DOHH2 (cell line): ENCODE results near the gene PCNX2.

ENCODE experiments used
- H3F3A ChIP-seq: fragments of 200-600 bp; sonication (generic), shearing (Covaris generic); 2 replicates; pipeline ENCODE4 v1.6.0; 2016; ENCODE audit warnings: antibody characterized with exemption, mild to moderate bottlenecking; ENCODE audit not compliant: control insufficient read depth, insufficient read depth
- H3K27ac ChIP-seq: fragments of 200-600 bp; sonication (generic); 2 replicates; pipeline ENCODE4 v1.5.1; 2014; ENCODE audit warnings: low read depth, mild to moderate bottlenecking, low read length, moderate library complexity
- H3K27me3 ChIP-seq: fragments of 200-600 bp; sonication (generic); 2 replicates; pipeline ENCODE4 v1.6.1; 2014; ENCODE audit warnings: mild to moderate bottlenecking, low read length, mixed read lengths; ENCODE audit not compliant: control insufficient read depth
- H3K36me3 ChIP-seq: fragments of 200-600 bp; sonication (generic); 2 replicates; pipeline ENCODE4 v1.6.1; 2014; ENCODE audit warnings: mild to moderate bottlenecking, low read length, moderate library complexity, mixed read lengths; ENCODE audit not compliant: control insufficient read depth
- H3K4me1 ChIP-seq: fragments of 200-600 bp; sonication (generic); 2 replicates; pipeline ENCODE4 v1.6.1; 2014; ENCODE audit warnings: mild to moderate bottlenecking, low read length, mixed read lengths; ENCODE audit not compliant: control insufficient read depth
- H3K4me2 ChIP-seq: fragments of 200-600 bp; sonication (generic); 2 replicates; pipeline ENCODE4 v1.6.0; 2014; ENCODE audit warnings: mild to moderate bottlenecking, low read length, moderate library complexity
- H3K4me3 ChIP-seq: fragments of 200-600 bp; sonication (generic); 2 replicates; pipeline ENCODE4 v1.5.1; 2014; ENCODE audit warnings: mild to moderate bottlenecking, low read length, mixed read lengths
- H3K79me2 ChIP-seq: fragments of 200-600 bp; sonication (generic); 2 replicates; pipeline ENCODE4 v1.6.1; 2014; ENCODE audit warnings: mild to moderate bottlenecking, low read length, mixed read lengths; ENCODE audit not compliant: control insufficient read depth
- H3K9me2 ChIP-seq: fragments of 200-600 bp; sonication (generic); replicated peaks from 2 replicates; pipeline ENCODE4 v1.6.1; 2014; ENCODE audit warnings: mild to moderate bottlenecking, low read length, mixed read lengths; ENCODE audit not compliant: control insufficient read depth
- H3K9me3 ChIP-seq: fragments of 200-600 bp; sonication (generic); 2 replicates; pipeline ENCODE4 v1.6.1; 2014; ENCODE audit warnings: antibody characterized with exemption, low read length, mixed read lengths; ENCODE audit not compliant: control insufficient read depth, insufficient read depth
- H4K20me1 ChIP-seq: fragments of 200-600 bp; sonication (generic); 2 replicates; pipeline ENCODE4 v1.6.0; 2014; ENCODE audit warnings: low read depth, mild to moderate bottlenecking, antibody characterized with exemption, low read length, moderate library complexity; ENCODE audit not compliant: control insufficient read depth, insufficient read depth
- EZH2phosphoT487 ChIP-seq: fragments of 200-600 bp; sonication (generic); IDR thresholded peaks from 2 replicates; pipeline ENCODE4 v1.6.1; 2017; ENCODE audit warnings: borderline replicate concordance, mild to moderate bottlenecking, antibody characterized with exemption, low read length, moderate library complexity, mixed read lengths
- TF ChIP-seq, protein P1 (sequence below): fragments of 200-600 bp; sonication (generic); IDR thresholded peaks from one replicate; pipeline ENCODE4 v1.5.1; 2014; ENCODE audit warnings: antibody characterized with exemption, mild to moderate bottlenecking, low read depth, low read length; ENCODE audit not compliant: poor library complexity, severe bottlenecking

Gene PCNX2

DNA sequence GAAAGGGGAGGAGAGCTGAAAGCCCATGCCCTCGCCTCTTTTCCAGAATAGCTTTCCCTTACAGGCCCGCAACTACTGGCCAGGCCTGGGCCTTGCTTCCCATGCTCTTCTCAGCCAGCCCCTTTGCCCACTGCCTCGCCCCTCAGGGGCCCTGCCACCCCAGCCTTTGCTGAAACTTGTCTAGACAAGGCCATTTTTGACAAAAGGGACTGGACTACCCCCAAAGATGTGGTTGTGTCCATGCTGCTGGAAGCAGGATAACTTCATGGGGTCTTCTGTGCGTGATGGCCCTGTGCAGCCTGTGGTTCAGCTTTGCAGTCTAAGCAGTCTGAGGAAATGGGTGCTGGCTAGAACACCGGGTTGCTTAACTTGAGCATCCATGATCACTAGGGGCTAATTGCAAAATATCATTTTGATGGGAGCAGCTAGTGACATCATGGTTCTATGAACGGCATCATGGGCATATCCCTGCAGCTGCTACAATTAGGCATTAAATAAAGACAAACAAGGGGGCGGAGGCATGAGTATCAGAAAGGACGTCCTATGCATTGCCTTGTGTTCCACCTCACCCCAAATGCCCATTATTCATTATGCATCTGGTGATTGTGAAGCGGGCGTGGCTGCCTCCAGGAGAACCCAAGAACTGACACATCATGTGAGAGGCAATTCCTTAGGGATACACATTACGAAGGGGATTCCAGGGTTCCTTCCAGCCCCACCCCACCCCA, 308.3 kb downstream of the PCNX2 start:
- Histone ChIP-seq H3K79me2 (no peaks in the 10 kb centered on the region), H4K20me1 (no peaks in the 10 kb centered on the region), H3K9me2 (no peaks in the 10 kb centered on the region), H3K4me2 (no peak overlapping the region), H3K27ac (no peak overlapping the region), H3K4me3 (no peak overlapping the region), H3K36me3 (no peaks in the 10 kb centered on the region), H3K4me1 (no peaks in the 10 kb centered on the region), H3K9me3 (no peaks in the 10 kb centered on the region), H3F3A (no peaks in the 10 kb centered on the region), H3K27me3 (no peaks in the 10 kb centered on the region)
- no peak for TF ChIP-seq EZH2phosphoT487
- TF ChIP-seq, protein P1, sequence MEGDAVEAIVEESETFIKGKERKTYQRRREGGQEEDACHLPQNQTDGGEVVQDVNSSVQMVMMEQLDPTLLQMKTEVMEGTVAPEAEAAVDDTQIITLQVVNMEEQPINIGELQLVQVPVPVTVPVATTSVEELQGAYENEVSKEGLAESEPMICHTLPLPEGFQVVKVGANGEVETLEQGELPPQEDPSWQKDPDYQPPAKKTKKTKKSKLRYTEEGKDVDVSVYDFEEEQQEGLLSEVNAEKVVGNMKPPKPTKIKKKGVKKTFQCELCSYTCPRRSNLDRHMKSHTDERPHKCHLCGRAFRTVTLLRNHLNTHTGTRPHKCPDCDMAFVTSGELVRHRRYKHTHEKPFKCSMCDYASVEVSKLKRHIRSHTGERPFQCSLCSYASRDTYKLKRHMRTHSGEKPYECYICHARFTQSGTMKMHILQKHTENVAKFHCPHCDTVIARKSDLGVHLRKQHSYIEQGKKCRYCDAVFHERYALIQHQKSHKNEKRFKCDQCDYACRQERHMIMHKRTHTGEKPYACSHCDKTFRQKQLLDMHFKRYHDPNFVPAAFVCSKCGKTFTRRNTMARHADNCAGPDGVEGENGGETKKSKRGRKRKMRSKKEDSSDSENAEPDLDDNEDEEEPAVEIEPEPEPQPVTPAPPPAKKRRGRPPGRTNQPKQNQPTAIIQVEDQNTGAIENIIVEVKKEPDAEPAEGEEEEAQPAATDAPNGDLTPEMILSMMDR = no peak

DNA sequence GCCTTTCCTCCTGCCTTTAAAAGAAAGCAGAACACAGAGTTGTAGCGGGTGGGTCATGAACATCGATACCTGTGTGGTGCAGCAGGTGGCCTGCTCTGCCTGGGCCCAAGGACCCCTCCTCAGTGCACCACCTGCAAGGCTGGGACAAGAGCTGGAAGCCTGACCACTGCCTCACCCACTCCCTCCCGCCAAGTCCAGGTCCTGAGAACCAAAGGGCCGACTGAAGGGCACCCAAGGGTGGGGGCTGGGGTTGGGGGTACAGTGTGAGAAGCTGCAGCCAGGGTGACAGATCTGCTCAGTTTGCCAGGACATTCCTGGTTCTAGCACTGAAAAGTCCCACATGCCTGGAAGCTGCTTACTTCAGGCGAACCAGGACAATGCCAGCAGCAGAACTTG, 309.0 kb downstream of the PCNX2 start:
- H3K79me2 ChIP-seq = no peaks in the 10 kb centered on the region
- no peaks in the 10 kb centered on the region for H3K9me2 ChIP-seq
- no peaks in the 10 kb centered on the region for H3K4me1 ChIP-seq
- no peak overlapping the region for H3K4me3 ChIP-seq
- no peaks in the 10 kb centered on the region for H3K27me3 ChIP-seq
- TF ChIP-seq, protein P1 = no peak
- no peak for TF ChIP-seq EZH2phosphoT487
- no peaks in the 10 kb centered on the region for H3F3A ChIP-seq
- H3K4me2 ChIP-seq = no peak overlapping the region
- H3K36me3 ChIP-seq = no peaks in the 10 kb centered on the region
- H3K27ac ChIP-seq = no peak overlapping the region
- no peaks in the 10 kb centered on the region for H4K20me1 ChIP-seq
- no peaks in the 10 kb centered on the region for H3K9me3 ChIP-seq

DNA sequence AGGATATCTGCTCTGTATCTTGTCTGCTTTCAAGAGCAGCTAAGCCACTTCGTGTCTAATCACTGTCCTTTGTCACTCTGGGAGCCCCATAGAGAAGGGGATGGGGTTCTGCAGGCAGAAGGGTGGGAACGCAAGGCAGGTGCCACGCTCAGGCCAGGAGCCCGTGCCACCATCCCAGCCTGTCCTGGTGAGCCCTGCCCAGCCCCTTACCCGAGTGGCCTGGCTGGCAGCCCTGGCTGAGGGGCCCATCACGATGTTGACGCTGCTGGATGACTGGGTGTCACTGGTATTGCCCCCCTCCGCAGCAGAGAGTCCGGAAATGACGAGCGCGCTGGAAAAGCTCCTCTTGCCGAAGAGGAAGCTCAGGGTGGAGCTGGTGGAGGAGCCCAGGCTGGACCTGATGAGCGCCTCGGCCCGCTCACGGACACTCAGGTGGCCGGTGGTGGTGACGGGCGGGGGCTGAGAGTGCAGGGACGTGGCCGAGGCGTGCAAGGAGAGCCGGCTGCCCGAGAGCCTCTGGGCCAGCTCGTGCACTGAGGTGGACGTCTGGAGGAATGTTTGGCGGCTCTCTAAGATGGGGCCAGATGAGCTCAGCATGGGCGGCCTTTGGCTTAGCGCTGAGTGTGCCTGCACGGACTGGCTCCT, 309.5 kb downstream of the PCNX2 start:
- H3K79me2 ChIP-seq = no peaks in the 10 kb centered on the region
- no peak overlapping the region for H3K4me3 ChIP-seq
- no peaks in the 10 kb centered on the region for H3K27me3 ChIP-seq
- H3K9me3 ChIP-seq = no peaks in the 10 kb centered on the region
- H3K36me3 ChIP-seq = no peaks in the 10 kb centered on the region
- no peaks in the 10 kb centered on the region for H3K4me1 ChIP-seq
- H3K4me2 ChIP-seq = no peak overlapping the region
- H3K9me2 ChIP-seq = no peaks in the 10 kb centered on the region
- H4K20me1 ChIP-seq = no peaks in the 10 kb centered on the region
- TF ChIP-seq, protein P1 = no peak
- TF ChIP-seq EZH2phosphoT487 = no peak
- H3K27ac ChIP-seq = no peak overlapping the region
- no peaks in the 10 kb centered on the region for H3F3A ChIP-seq
